Measurements from ENCODE around the gene GP1BA.

DNA sequence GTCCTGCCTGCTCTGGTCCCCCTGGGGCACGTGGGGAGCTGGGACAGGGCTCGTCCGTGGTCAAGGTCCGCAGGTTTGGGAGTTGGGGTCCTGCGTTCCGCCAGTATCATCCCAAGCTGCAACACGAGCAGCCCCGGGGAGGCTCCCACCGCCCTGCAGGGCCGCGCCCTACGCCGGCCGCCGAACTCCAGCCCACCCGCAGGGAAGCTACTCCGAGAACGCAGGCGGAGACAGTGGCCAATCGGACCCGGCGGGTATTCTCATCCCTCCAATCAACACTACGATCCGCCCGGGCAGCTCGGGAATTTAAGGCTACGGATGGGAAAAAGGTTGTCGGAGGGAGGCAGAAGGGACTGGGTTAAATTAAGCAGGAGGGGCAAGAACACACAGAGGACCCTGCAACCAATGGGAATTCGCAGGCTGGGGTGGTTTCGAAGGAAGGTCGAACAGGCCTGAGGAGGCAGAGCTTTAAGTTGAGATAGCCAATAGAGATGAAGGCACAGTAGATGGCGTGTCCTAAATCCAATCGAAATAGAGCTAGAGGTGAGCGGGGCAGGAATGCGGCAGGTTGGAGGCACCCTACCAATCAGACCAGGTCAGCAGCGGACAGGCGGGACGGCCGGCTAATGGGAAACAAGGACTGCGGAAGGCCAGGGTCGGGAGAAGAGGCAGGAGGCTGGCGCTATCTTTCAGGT lies 34.9 kb downstream of the GP1BA start:
- no peak for TF ChIP-seq POLR2A (IDR thresholded peaks at IDR 0.05)
- TF ChIP-seq, protein P1, sequence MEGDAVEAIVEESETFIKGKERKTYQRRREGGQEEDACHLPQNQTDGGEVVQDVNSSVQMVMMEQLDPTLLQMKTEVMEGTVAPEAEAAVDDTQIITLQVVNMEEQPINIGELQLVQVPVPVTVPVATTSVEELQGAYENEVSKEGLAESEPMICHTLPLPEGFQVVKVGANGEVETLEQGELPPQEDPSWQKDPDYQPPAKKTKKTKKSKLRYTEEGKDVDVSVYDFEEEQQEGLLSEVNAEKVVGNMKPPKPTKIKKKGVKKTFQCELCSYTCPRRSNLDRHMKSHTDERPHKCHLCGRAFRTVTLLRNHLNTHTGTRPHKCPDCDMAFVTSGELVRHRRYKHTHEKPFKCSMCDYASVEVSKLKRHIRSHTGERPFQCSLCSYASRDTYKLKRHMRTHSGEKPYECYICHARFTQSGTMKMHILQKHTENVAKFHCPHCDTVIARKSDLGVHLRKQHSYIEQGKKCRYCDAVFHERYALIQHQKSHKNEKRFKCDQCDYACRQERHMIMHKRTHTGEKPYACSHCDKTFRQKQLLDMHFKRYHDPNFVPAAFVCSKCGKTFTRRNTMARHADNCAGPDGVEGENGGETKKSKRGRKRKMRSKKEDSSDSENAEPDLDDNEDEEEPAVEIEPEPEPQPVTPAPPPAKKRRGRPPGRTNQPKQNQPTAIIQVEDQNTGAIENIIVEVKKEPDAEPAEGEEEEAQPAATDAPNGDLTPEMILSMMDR (IDR thresholded peaks at IDR 0.05): no peak
